Mucosa of rectum (tissue), 2 donors: ENCODE data around the gene MOCS1.

Source experiments
- H3K27ac ChIP-seq, 2 donors: one replicate each; pipeline ENCODE4 v1.7.0; 2013; ENCODE audit warnings: inconsistent platforms in 2 of 2, low read depth in 2 of 2, low read length in 2 of 2
- H3K27me3 ChIP-seq, 2 donors: one replicate each; pipeline ENCODE4 v1.7.0; 2013; ENCODE audit warnings: low read length in 2 of 2; ENCODE audit not compliant: control insufficient read depth in 2 of 2, insufficient read depth in 2 of 2
- H3K36me3 ChIP-seq, 2 donors: one replicate each; pipeline ENCODE4 v1.7.0; 2013; ENCODE audit warnings: low read length in 2 of 2; ENCODE audit not compliant: control insufficient read depth in 2 of 2, insufficient read depth in 2 of 2
- H3K4me1 ChIP-seq, 2 donors: one replicate each; pipeline ENCODE4 v1.7.0; 2013; ENCODE audit warnings: low read length in 2 of 2, mild to moderate bottlenecking in 1 of 2; ENCODE audit not compliant: control insufficient read depth in 2 of 2, insufficient read depth in 2 of 2
- H3K4me3 ChIP-seq, 2 donors: one replicate each; pipeline ENCODE4 v1.7.0; 2013; ENCODE audit warnings: low read length in 2 of 2
- H3K9ac ChIP-seq, 2 donors: one replicate each; pipeline ENCODE4 v1.7.0; 2013; ENCODE audit warnings: low read length in 2 of 2, low read depth in 1 of 2, mild to moderate bottlenecking in 1 of 2
- H3K9me3 ChIP-seq, 2 donors: one replicate each; pipeline ENCODE4 v1.7.0; 2013; ENCODE audit warnings: low read length in 2 of 2; ENCODE audit not compliant: control insufficient read depth in 2 of 2
- donor health status: healthy.
- donor health status: Normal muscosa, but diverticular disease.

Gene MOCS1

DNA sequence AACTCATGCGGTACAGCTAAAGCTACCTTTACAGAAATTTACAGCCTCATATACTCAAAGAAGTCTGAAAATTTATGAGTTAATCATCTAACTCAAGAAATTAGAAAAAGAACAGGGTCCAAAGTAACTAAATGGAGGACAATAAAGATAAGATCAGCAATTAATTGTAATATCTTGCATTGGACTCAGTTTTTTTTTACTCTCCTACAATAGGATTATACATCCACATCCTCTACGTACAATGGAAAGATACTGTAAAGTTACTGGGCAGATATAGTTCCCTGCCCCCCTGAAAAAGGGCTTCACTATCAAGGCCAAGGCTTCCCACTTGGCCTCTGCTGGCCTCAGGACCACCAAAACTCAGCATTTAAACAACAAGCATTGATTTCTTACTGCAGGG is 31.5 kb upstream of the MOCS1 start:
- no peak overlapping the region for H3K27ac ChIP-seq
- no peaks in the 10 kb centered on the region for H3K9me3 ChIP-seq
- no peak overlapping the region for H3K4me3 ChIP-seq
- no peaks in the 10 kb centered on the region for H3K27me3 ChIP-seq
- no peak overlapping the region for H3K9ac ChIP-seq
- no peaks in the 10 kb centered on the region for H3K36me3 ChIP-seq
- H3K4me1 ChIP-seq, result no peaks in the 10 kb centered on the region

DNA sequence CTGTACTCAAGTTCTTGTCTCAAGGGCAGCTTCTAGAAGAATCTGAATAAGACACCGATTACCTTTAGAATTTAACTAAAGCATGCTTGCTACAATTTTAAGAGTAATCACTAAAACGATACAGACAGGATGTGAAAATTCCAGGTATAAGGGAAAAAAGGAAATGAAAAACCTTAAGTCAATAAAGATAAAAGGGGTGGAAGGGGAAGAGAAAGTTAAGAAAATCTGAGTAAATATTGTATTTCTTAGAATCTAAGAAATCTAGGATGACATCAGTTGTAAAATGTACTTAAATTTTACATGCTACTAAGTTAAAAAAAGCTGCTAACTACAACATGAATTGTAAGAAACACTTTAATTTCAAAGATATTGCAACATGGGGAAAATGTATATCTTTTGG is 30.3 kb upstream of the MOCS1 start:
- Histone ChIP-seq H3K4me1 (no peaks in the 10 kb centered on the region), H3K27me3 (no peaks in the 10 kb centered on the region), H3K9me3 (no peaks in the 10 kb centered on the region), H3K4me3 (no peak overlapping the region), H3K27ac (no peak overlapping the region), H3K36me3 (no peaks in the 10 kb centered on the region), H3K9ac (no peak overlapping the region)

DNA sequence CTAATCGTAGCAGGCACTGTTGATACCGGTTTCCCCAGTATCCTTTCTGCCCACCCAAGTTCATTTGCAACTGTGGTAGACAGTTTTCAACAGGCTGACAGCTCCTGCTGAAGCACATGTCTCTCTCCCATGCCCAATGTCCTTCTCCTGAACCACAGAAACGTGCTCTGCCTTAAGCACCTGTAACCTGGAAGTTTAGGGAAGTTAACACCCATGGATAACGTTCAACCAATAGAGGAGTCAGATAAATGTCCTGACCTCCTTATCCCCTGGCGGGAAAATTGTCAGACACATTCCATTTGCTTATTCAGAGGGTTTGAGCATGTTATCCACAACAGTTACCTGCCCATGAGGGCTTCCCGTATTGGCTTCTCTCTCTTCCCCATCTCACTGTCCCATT is 29.8 kb upstream of the MOCS1 start:
- no peak overlapping the region for H3K27ac ChIP-seq
- H3K4me3 ChIP-seq, result no peak overlapping the region
- no peak overlapping the region for H3K9ac ChIP-seq
- H3K27me3 ChIP-seq, result no peaks in the 10 kb centered on the region
- H3K36me3 ChIP-seq, result no peaks in the 10 kb centered on the region
- H3K4me1 ChIP-seq, result no peaks in the 10 kb centered on the region
- no peaks in the 10 kb centered on the region for H3K9me3 ChIP-seq

DNA sequence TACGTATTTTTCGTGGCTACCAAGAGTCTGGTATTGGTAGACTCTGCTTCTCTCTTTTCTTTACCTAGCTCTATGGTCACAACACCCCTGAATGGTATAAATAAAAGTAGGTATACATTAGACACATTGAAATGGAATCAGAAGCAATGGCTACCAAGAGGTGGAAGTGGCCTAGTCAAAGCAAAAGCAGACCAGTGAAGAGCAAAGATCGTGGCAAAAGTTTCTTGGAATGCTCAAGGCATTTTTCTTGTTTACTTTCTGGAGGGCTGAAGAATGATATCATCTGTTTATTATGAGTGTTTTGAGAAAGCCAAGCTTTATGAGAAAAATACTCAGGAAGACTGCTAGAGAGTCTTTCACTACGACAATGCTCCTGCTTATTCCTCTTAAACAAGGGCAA is 28.6 kb upstream of the MOCS1 start:
- Histone ChIP-seq H3K36me3 (no peaks in the 10 kb centered on the region), H3K27me3 (no peaks in the 10 kb centered on the region), H3K9ac (no peak overlapping the region), H3K4me1 (no peaks in the 10 kb centered on the region), H3K4me3 (no peak overlapping the region), H3K9me3 (no peaks in the 10 kb centered on the region), H3K27ac (no peak overlapping the region)

DNA sequence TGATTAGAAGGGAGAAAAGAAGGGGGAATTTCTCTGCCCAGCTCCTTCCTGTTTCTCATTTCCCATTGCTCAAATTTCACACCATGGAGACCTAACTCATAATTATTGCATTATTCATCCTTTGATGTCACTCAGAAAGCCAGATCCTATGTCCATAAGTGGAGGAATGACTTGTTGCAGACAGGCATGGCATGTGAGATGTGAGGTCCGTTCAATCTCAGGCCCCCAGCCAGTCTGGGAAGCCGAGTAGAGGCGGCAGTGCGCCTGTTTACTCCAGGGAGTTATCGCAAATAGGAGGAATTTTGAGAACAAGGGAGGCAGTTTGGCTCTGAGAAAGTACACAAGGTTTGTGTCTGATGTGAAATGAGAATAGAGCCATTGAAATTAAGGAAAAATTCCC is 26.9 kb upstream of the MOCS1 start:
- H3K9me3 ChIP-seq, result no peaks in the 10 kb centered on the region
- no peaks in the 10 kb centered on the region for H3K4me1 ChIP-seq
- no peak overlapping the region for H3K9ac ChIP-seq
- H3K27ac ChIP-seq, result no peak overlapping the region
- H3K36me3 ChIP-seq, result no peaks in the 10 kb centered on the region
- no peaks in the 10 kb centered on the region for H3K27me3 ChIP-seq
- H3K4me3 ChIP-seq, result no peak overlapping the region

DNA sequence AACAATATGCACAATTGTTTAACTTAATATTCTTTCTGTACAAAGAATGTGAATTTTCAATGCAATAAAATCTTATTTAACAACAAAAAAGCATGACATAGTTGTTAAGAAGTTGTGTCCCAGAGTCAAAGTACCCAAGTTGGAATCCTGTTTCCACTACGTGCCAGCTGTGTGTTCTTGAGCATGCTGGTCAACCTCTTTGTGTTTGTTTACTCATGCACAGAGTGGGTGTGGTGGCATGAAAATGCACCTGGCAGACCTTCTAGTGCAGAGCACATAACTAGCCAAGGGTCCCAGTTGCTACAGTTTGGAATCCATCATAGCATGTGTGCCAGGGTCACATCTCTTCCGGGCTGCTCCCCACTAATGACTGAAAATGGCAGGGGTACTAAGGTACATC is 24.7 kb upstream of the MOCS1 start:
- Histone ChIP-seq H3K27me3 (no peaks in the 10 kb centered on the region), H3K27ac (no peak overlapping the region), H3K9ac (no peak overlapping the region), H3K36me3 (no peaks in the 10 kb centered on the region), H3K4me3 (no peak overlapping the region), H3K4me1 (no peaks in the 10 kb centered on the region), H3K9me3 (no peaks in the 10 kb centered on the region)

DNA sequence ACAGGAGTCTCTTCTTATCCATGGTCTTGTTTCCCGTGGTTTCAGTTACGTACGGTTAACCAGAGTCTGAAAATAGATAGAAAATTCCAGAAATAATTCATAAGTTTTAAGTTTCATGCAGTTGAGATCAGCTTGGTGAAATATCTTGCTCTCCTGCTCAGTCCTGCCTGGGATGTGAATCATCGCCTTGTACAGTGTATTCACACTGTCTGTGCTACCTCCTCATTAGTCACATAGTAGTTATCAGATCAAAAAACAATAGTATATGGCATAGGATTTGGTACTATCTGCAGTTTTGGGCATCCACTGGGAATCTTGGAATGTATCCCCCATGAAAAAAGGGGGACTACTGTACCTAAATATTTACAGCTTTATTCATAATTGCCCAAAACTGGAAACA is 22.7 kb upstream of the MOCS1 start:
- no peak overlapping the region for H3K27ac ChIP-seq
- no peak overlapping the region for H3K4me3 ChIP-seq
- no peak overlapping the region for H3K9ac ChIP-seq
- no peaks in the 10 kb centered on the region for H3K36me3 ChIP-seq
- no peaks in the 10 kb centered on the region for H3K4me1 ChIP-seq
- H3K27me3 ChIP-seq, result no peaks in the 10 kb centered on the region
- no peaks in the 10 kb centered on the region for H3K9me3 ChIP-seq

DNA sequence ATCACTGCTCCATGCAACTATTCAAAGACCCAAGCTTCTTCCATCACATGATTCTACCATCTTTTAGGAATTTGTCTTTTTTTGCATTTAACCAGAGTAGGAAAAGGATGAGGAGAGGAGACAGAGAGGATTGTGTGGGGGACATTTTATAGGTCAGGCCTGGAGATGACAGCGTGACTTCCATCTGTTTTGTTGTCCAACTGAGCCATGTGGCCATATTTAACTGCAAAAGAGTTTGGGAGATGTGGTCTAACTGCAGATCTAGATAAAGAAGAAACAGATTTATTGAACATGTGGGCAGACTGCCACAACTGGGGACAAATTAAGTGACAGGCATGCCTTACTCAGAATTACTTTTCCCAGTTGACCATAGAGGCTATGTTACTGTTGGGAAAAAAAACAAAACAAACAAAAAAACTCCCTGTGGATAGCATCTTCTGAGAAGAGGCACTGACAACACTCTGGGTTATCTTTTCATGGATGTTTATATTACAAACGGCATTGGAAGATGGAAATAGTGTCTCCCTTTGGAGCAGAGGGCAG is 18.9 kb upstream of the MOCS1 start:
- Histone ChIP-seq H3K36me3 (no peaks in the 10 kb centered on the region), H3K4me1 (peaks cover 0 to 2% of the 10 kb centered on the region in 2 donors), H3K9ac (no peak overlapping the region), H3K9me3 (peaks cover 0 to 2% of the 10 kb centered on the region in 2 donors), H3K27me3 (no peaks in the 10 kb centered on the region), H3K27ac (no peak overlapping the region), H3K4me3 (no peak overlapping the region)

DNA sequence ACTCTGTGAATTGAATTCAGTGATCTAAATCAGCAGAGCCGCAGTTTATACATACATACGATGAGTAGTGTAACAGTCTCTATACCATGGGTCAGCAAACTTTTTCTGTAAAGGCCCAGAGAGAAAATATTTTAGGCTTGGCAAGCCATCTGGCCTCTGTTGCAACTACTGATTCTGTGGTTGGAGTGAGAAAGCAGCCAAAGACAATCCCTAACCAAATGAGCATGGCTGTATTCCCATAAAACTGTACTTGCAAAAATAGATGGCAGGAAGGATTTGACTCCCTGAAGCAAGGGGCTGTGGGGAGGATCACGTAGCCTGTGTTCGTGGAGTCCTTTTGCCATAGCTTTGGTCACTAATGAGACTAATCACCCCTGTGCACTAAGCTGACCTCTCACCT is 17.9 kb upstream of the MOCS1 start:
- H3K9ac ChIP-seq, result no peak overlapping the region
- no peaks in the 10 kb centered on the region for H3K36me3 ChIP-seq
- no peaks in the 10 kb centered on the region for H3K27me3 ChIP-seq
- peaks cover 0 to 12% of the 10 kb centered on the region in 2 donors for H3K4me1 ChIP-seq
- H3K27ac ChIP-seq, result no peak overlapping the region
- no peak overlapping the region for H3K4me3 ChIP-seq
- peaks cover 0 to 2% of the 10 kb centered on the region in 2 donors for H3K9me3 ChIP-seq

DNA sequence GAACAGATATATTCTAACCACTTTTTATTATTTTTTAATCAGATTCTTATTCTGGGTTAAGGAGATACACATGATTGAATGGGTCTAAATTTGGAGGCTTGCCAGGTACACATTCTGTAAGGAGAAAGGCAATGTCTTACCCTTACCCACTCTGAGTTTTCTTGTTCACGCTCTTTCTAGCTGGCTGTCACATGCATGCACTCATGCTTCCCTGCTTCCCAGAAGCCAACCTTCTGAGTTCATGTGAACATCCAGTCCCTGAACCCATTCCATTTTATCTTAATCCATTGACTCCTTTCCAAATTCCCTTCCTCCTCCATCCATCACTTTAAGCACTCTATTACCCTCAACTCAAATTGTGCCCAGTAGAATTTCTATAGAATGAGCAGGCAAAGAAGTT is 17.5 kb upstream of the MOCS1 start:
- H3K4me1 ChIP-seq, result peaks cover 0 to 16% of the 10 kb centered on the region in 2 donors
- H3K9me3 ChIP-seq, result peaks cover 0 to 2% of the 10 kb centered on the region in 2 donors
- no peak overlapping the region for H3K4me3 ChIP-seq
- no peaks in the 10 kb centered on the region for H3K27me3 ChIP-seq
- no peak overlapping the region for H3K9ac ChIP-seq
- H3K36me3 ChIP-seq, result no peaks in the 10 kb centered on the region
- no peak overlapping the region for H3K27ac ChIP-seq

DNA sequence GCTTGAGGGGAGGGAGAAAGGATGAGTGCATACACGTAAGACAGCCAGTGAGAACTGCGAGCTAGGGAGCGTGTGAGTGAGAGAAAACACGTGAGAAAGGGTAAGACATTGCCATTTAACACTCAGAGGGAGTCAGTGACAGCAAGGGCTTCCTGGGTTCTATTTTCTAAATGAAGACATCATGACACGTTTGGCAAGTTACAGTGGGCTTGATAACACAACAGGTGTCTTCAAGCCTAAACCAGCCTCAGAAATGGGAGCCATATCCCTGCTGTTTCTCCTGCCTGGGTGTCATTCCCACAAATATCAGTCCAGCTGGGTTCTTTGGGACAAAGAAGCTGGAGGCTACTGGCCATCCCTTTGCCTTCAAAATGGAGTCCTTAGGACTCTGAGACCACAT is 16.9 kb upstream of the MOCS1 start:
- Histone ChIP-seq H3K36me3 (no peaks in the 10 kb centered on the region), H3K27me3 (no peaks in the 10 kb centered on the region), H3K4me1 (peaks cover 1 to 19% of the 10 kb centered on the region in 2 donors), H3K4me3 (no peak overlapping the region), H3K9ac (no peak overlapping the region), H3K9me3 (peaks cover 0 to 2% of the 10 kb centered on the region in 2 donors), H3K27ac (no peak overlapping the region)
